A549 (cell line): ENCODE results near the gene MORN1. TPM values are rescaled to one million over a fixed set of nuclear protein-coding genes. Genes with fewer than 3 reads are reported as not detected.
A peak's percentile ranks its signal among the peaks of the same experiment; 100 is the strongest.

Source experiments
- ATAC-seq, 2 experiments: fragments of 200-7000 bp in 1 of 2; fragments of >200 bp in 1 of 2; cut with Nextera tagmentation in 1 of 2; cut with Tn5 transposase in 1 of 2; 3 replicates each; pipeline versions ENCODE4 v1.8.0 to v1.9.1; 2018 to 2020; ENCODE audit warnings: mild to moderate bottlenecking in 1 of 2, moderate library complexity in 1 of 2
- CTCF ChIA-PET: fragments of 300-600 bp; sonication (Branson Sonifier 250); formaldehyde crosslinking; extraction: SDS; loops from one replicate; lab custom pipeline; 2021; ENCODE audit warnings: antibody characterized with exemption, inconsistent platforms; lab: Yijun Ruan, JAX
- POLR2A ChIA-PET: fragments of 350-600 bp; formaldehyde crosslinking; extraction: SDS; loops from one replicate; lab custom pipeline; 2021; ENCODE audit warnings: antibody characterized with exemption, inconsistent platforms; lab: Yijun Ruan, JAX
- DNase-seq, 2 experiments: peaks; one replicate each; pipeline versions ENCODE4 v3.0.0 to v3.0.0-alpha.2; 2011 to 2016; ENCODE audit warnings: low read depth in 1 of 2, low spot score in 1 of 2
- FAIRE-seq: peaks from 2 replicates; lab custom pipeline; 2011; peaks lifted over from hg19 to GRCh38; lab: Jason Lieb, UNC
- H3K27ac ChIP-seq, 2 experiments: fragments of >200 bp; sonication (Bioruptor Twin); formaldehyde crosslinking; 3 replicates each; pipeline ENCODE4 v1.5.1; 2016 to 2017
- H3K4me1 ChIP-seq: fragments of >200 bp; sonication (Bioruptor Twin); formaldehyde crosslinking; 3 replicates; pipeline ENCODE4 v1.6.1; 2016
- H3K4me2 ChIP-seq: fragments of >200 bp; sonication (Bioruptor Twin); formaldehyde crosslinking; 3 replicates; pipeline ENCODE4 v1.6.1; 2016
- H3K4me3 ChIP-seq: fragments of >200 bp; sonication (Bioruptor Twin); formaldehyde crosslinking; 3 replicates; pipeline ENCODE4 v1.5.1; 2016
- H3K9me3 ChIP-seq: fragments of >200 bp; sonication (Bioruptor Twin); formaldehyde crosslinking; 3 replicates; pipeline ENCODE4 v1.6.1; 2016
- CBX2 ChIP-seq: fragments of 200-600 bp; sonication (generic); IDR thresholded peaks from 2 replicates; pipeline ENCODE4 v1.6.1; 2016; ENCODE audit warnings: low read depth, mild to moderate bottlenecking, borderline replicate concordance
- CBX8 ChIP-seq: fragments of 200-600 bp; sonication (generic); IDR thresholded peaks from 2 replicates; pipeline ENCODE4 v1.6.1; 2016
- CEBPB ChIP-seq, 2 experiments: fragments of >200 bp in 1 of 2; sonication (Bioruptor Twin) in 1 of 2; formaldehyde crosslinking in 1 of 2; IDR thresholded peaks; 2 replicates each; pipeline ENCODE4 v1.6.1; 2012 to 2016
- CHD4 ChIP-seq: fragments of 200-600 bp; sonication (generic); IDR thresholded peaks from 2 replicates; pipeline ENCODE4 v1.6.1; 2016; ENCODE audit warnings: antibody characterized with exemption, mild to moderate bottlenecking, borderline replicate concordance
- EHF ChIP-seq: fragments of 250-450 bp; sonication (Bioruptor Pico); IDR thresholded peaks from 2 replicates; pipeline ENCODE4 v1.5.0; 2020; ENCODE audit warnings: mild to moderate bottlenecking
- FOSB ChIP-seq: fragments of 250-450 bp; sonication (Bioruptor Pico); IDR thresholded peaks from 2 replicates; pipeline ENCODE4 v1.5.0; 2020; ENCODE audit warnings: mild to moderate bottlenecking, moderate library complexity
- FOSL2 ChIP-seq, 2 experiments: fragments of 450-650 bp in 1 of 2; fragments of >200 bp in 1 of 2; sonication (Bioruptor Twin) in 1 of 2; formaldehyde crosslinking; IDR thresholded peaks; 2 replicates each; pipeline versions ENCODE4 v1.5.0 to v1.6.1; 2016 to 2020; ENCODE audit warnings: mild to moderate bottlenecking in 1 of 2, moderate library complexity in 1 of 2
- FOXS1 ChIP-seq: fragments of 250-450 bp; sonication (Bioruptor Pico); IDR thresholded peaks from 2 replicates; pipeline ENCODE4 v1.5.0; 2020; ENCODE audit warnings: mild to moderate bottlenecking, moderate library complexity
- JUN ChIP-seq, 2 experiments: fragments of >200 bp; sonication (Bioruptor Twin); formaldehyde crosslinking; IDR thresholded peaks; 2 replicates in 1 of 2; 3 replicates in 1 of 2; pipeline ENCODE4 v1.6.1; 2016 to 2017
- MYC ChIP-seq: IDR thresholded peaks from 2 replicates; pipeline ENCODE4 v1.6.1; 2012; ENCODE audit warnings: mild to moderate bottlenecking, inconsistent platforms, low read length, improper control_type of control experiment, borderline replicate concordance
- NFE2L2 ChIP-seq: fragments of 150-350 bp; conservative IDR thresholded peaks from 2 replicates; pipeline ENCODE4 v1.6.1; 2014; ENCODE audit warnings: low read length
- NR3C1 ChIP-seq: fragments of >200 bp; sonication (Bioruptor Twin); formaldehyde crosslinking; IDR thresholded peaks from 3 replicates; pipeline ENCODE4 v1.6.1; 2017
- POLR2AphosphoS2 ChIP-seq: conservative IDR thresholded peaks from 2 replicates; pipeline ENCODE4 v1.6.1; 2012; ENCODE audit warnings: low read length, improper control_type of control experiment, inconsistent platforms
- RAD21 ChIP-seq, 2 experiments: fragments of >200 bp in 1 of 2; sonication (Bioruptor Twin) in 1 of 2; formaldehyde crosslinking in 1 of 2; IDR thresholded peaks in 1 of 2; conservative IDR thresholded peaks in 1 of 2; 2 replicates in 1 of 2; 3 replicates in 1 of 2; pipeline ENCODE4 v1.6.1; 2012 to 2018; ENCODE audit warnings: inconsistent platforms in 1 of 2
- RARB ChIP-seq: fragments of 250-450 bp; sonication (Bioruptor Pico); IDR thresholded peaks from 2 replicates; pipeline ENCODE4 v1.8.0; 2021; ENCODE audit warnings: mild to moderate bottlenecking, moderate library complexity
- SREBF2 ChIP-seq: fragments of 450-650 bp; IDR thresholded peaks from 2 replicates; pipeline ENCODE4 v1.6.1; 2014; ENCODE audit warnings: mild to moderate bottlenecking, moderate library complexity
- TP53 ChIP-seq: fragments of 250-450 bp; sonication (Bioruptor Pico); IDR thresholded peaks from 2 replicates; pipeline ENCODE4 v1.5.0; 2021; ENCODE audit warnings: mild to moderate bottlenecking, moderate library complexity
- ZC3H11A ChIP-seq: fragments of 450-650 bp; IDR thresholded peaks from 2 replicates; pipeline ENCODE4 v1.6.1; 2014; ENCODE audit warnings: antibody characterized with exemption, mild to moderate bottlenecking
- WGBS: methylation state at CpG from one replicate; pipeline ENCODE4 v1.1.6; 2017; ENCODE audit errors: missing lambda C conversion rate; 5-methylcytosine and 5-hydroxymethylcytosine counted together
- polyA plus RNA-seq, 4 experiments: library from polyadenylated mRNA; depleted of rRNA in 3 of 4; stranded (reverse); fragments of >200 nt; fragmentation: RNase III in 1 of 4; extraction: RNeasy Plus Mini Kit Qiagen cat#74134 plus additional on column Dnase treatment in 1 of 4; gene quantifications; 2 replicates in 3 of 4; 3 replicates in 1 of 4; pipeline ENCODE4 v1.2.3, GENCODE V29; 2011 to 2017
- TF ChIP-seq, protein P1 (sequence below): fragments of >200 bp; sonication (Bioruptor Twin); formaldehyde crosslinking; IDR thresholded peaks from 3 replicates; pipeline ENCODE4 v1.5.1; 2016
- TF ChIP-seq, protein P2 (sequence below): fragments of 150-350 bp; IDR thresholded peaks from 2 replicates; pipeline ENCODE4 v1.6.1; 2014; ENCODE audit warnings: low read depth, mild to moderate bottlenecking, low read length
- TF ChIP-seq, protein P3 (sequence below): fragments of 450-650 bp; IDR thresholded peaks from 2 replicates; pipeline ENCODE4 v1.6.1; 2014; ENCODE audit warnings: antibody characterized with exemption
- TF ChIP-seq, protein P4 (sequence below): fragments of 250-450 bp; sonication (Bioruptor Pico); IDR thresholded peaks from 2 replicates; pipeline ENCODE4 v1.5.0; 2021; ENCODE audit warnings: mild to moderate bottlenecking, moderate library complexity, borderline replicate concordance
- TF ChIP-seq, protein P5 (sequence below): fragments of 200-600 bp; sonication (generic); IDR thresholded peaks from 2 replicates; pipeline ENCODE4 v1.6.1; 2016; ENCODE audit warnings: antibody characterized with exemption, mild to moderate bottlenecking, moderate library complexity
- TF ChIP-seq, protein P6 (sequence below): IDR thresholded peaks from 2 replicates; pipeline ENCODE4 v1.6.1; 2012

Gene MORN1
- polyA plus RNA-seq, 2 of the 4 experiments (the other 2 are of a cell fraction), result 6.9 to 8.9 TPM

DNA sequence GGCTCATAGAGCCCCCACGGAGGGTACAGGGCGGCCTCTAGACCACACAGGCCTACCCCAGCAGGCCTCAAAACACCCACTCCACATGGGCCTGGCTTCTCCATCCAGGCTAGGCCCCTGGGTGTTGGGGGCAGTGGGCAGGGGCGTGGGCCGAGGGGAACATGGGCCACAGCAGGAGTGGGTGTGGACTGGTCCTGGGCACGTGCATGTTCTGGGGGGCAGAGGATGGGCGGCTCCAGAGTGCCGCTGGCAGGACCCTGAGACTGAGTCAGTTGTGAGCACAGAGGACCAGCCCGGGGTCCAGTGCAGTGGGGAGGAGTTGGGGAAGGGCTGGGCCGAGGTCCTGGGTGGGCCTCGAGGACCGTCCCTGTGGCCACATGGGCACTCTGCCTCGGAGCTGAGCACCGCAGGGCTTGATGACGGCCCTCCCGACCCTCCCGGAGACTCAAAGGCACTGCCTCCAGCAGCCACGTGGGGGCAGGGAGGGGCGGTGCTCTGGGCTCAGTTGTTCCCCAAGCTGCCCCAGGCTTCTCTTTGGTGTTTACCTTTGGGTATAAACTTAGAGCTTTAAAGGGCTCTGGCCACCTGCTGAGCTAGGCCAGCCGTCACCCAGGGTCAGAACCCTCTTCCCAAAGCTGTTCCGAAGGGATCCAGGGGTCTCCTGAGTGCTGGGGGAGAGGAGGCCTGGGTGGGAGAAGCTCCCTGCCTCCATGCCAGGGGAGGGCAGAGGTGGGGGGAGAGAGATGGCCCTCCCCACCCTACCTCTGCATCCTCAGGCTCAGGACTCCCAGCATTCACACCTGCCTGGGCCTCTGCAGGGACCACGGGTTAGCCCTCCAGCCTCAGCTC, 79.9 kb downstream of the MORN1 start:
- peak overlapping the region; percentile 45 for H3K4me2 ChIP-seq
- no peak overlapping the region for H3K4me3 ChIP-seq
- TF ChIP-seq FOXS1 (CRISPR knock-in tag) (no peak), ZC3H11A (no peak), RAD21 (conservative IDR thresholded peaks at IDR 0.05 in 1 of 2, IDR thresholded peaks at IDR 0.05 in 1 of 2) (0 out of 5 replicates have a peak, but pooled peaks of 1 of the 2 experiments have one; percentile 9), FOSB (CRISPR knock-in tag) (no peak), EHF (CRISPR knock-in tag) (no peak), NFE2L2 (no peak), FOSL2 (IDR thresholded peaks at IDR 0.05) (no peak), FOSL2 (CRISPR knock-in tag; IDR thresholded peaks at IDR 0.05) (no peak), SREBF2 (no peak), RARB (CRISPR knock-in tag) (no peak), CBX2 (no peak), NR3C1 (no peak), CEBPB (IDR thresholded peaks at IDR 0.05) (no peak), JUN (IDR thresholded peaks at IDR 0.05) (no peak), CBX8 (no peak), TP53 (CRISPR knock-in tag) (no peak), CHD4 (no peak), MYC (no peak), POLR2AphosphoS2 (no peak)
- TF ChIP-seq, protein P1, sequence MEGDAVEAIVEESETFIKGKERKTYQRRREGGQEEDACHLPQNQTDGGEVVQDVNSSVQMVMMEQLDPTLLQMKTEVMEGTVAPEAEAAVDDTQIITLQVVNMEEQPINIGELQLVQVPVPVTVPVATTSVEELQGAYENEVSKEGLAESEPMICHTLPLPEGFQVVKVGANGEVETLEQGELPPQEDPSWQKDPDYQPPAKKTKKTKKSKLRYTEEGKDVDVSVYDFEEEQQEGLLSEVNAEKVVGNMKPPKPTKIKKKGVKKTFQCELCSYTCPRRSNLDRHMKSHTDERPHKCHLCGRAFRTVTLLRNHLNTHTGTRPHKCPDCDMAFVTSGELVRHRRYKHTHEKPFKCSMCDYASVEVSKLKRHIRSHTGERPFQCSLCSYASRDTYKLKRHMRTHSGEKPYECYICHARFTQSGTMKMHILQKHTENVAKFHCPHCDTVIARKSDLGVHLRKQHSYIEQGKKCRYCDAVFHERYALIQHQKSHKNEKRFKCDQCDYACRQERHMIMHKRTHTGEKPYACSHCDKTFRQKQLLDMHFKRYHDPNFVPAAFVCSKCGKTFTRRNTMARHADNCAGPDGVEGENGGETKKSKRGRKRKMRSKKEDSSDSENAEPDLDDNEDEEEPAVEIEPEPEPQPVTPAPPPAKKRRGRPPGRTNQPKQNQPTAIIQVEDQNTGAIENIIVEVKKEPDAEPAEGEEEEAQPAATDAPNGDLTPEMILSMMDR, result no peak
- TF ChIP-seq, protein P2, sequence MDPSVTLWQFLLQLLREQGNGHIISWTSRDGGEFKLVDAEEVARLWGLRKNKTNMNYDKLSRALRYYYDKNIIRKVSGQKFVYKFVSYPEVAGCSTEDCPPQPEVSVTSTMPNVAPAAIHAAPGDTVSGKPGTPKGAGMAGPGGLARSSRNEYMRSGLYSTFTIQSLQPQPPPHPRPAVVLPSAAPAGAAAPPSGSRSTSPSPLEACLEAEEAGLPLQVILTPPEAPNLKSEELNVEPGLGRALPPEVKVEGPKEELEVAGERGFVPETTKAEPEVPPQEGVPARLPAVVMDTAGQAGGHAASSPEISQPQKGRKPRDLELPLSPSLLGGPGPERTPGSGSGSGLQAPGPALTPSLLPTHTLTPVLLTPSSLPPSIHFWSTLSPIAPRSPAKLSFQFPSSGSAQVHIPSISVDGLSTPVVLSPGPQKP, result no peak
- TF ChIP-seq, protein P3, sequence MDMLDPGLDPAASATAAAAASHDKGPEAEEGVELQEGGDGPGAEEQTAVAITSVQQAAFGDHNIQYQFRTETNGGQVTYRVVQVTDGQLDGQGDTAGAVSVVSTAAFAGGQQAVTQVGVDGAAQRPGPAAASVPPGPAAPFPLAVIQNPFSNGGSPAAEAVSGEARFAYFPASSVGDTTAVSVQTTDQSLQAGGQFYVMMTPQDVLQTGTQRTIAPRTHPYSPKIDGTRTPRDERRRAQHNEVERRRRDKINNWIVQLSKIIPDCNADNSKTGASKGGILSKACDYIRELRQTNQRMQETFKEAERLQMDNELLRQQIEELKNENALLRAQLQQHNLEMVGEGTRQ, result 0 out of 2 replicates have a peak, but pooled peaks have one; percentile 18
- TF ChIP-seq, protein P4, sequence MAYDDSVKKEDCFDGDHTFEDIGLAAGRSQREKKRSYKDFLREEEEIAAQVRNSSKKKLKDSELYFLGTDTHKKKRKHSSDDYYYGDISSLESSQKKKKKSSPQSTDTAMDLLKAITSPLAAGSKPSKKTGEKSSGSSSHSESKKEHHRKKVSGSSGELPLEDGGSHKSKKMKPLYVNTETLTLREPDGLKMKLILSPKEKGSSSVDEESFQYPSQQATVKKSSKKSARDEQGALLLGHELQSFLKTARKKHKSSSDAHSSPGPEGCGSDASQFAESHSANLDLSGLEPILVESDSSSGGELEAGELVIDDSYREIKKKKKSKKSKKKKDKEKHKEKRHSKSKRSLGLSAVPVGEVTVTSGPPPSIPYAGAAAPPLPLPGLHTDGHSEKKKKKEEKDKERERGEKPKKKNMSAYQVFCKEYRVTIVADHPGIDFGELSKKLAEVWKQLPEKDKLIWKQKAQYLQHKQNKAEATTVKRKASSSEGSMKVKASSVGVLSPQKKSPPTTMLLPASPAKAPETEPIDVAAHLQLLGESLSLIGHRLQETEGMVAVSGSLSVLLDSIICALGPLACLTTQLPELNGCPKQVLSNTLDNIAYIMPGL, result no peak
- TF ChIP-seq, protein P5, sequence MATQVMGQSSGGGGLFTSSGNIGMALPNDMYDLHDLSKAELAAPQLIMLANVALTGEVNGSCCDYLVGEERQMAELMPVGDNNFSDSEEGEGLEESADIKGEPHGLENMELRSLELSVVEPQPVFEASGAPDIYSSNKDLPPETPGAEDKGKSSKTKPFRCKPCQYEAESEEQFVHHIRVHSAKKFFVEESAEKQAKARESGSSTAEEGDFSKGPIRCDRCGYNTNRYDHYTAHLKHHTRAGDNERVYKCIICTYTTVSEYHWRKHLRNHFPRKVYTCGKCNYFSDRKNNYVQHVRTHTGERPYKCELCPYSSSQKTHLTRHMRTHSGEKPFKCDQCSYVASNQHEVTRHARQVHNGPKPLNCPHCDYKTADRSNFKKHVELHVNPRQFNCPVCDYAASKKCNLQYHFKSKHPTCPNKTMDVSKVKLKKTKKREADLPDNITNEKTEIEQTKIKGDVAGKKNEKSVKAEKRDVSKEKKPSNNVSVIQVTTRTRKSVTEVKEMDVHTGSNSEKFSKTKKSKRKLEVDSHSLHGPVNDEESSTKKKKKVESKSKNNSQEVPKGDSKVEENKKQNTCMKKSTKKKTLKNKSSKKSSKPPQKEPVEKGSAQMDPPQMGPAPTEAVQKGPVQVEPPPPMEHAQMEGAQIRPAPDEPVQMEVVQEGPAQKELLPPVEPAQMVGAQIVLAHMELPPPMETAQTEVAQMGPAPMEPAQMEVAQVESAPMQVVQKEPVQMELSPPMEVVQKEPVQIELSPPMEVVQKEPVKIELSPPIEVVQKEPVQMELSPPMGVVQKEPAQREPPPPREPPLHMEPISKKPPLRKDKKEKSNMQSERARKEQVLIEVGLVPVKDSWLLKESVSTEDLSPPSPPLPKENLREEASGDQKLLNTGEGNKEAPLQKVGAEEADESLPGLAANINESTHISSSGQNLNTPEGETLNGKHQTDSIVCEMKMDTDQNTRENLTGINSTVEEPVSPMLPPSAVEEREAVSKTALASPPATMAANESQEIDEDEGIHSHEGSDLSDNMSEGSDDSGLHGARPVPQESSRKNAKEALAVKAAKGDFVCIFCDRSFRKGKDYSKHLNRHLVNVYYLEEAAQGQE, result no peak
- TF ChIP-seq, protein P6, sequence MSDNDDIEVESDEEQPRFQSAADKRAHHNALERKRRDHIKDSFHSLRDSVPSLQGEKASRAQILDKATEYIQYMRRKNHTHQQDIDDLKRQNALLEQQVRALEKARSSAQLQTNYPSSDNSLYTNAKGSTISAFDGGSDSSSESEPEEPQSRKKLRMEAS, result peak; percentile 52; the same call in 1 of the 2 replicates
- TF ChIP-seq, all 56 proteins: peak for 3
- ATAC-seq (peak; percentile 55 to 75), FAIRE-seq (no peak), DNase-seq (peak; percentile 61 to 62)
- 21% methylated on average over 12 of the region's 21 CpGs for WGBS
- Histone ChIP-seq H3K9me3 (no peaks in the 10 kb centered on the region), H3K27ac (peak overlapping the region; percentile 59 to 100; a peak in 5 of 6 replicates), H3K4me1 (peaks cover 34% of the 10 kb centered on the region)
- POLR2A ChIA-PET, result interaction anchor here (0.8 kb wide), 1 partner anchor 80 kb away, joined by 3 read pairs; the partner anchor contains the start of genes MORN1 and RER1
- CTCF ChIA-PET, result interaction anchor here (0.9 to 2.4 kb wide), 6 partner anchors 10 to 116 kb away, joined by 3 to 12 read pairs (median 4); partner anchors contain the start of gene FAAP20
